ENCODE measurements around the gene CTSD.

DNA sequence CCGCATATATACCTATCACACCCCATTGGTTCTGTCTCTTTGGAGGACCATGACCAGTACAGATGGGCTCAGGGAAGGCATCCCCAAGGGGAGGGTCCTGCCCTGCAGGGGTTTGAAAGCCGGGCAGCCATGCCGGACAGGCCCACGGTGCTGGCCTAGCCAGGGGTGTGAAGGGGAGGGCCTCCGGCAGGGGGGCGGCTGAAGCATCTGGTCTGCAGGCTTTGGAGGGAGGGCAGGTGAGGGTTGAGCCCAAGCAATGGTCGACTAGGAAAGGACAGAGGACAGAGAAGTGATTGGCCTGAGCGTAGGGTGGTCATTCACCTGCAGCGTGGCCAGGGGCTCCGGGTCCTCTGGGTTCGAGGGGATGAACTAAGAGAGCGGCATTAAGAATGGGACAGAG is 11.2 kb upstream of the CTSD start:
- TF ChIP-seq POLR2A (IDR thresholded peaks at IDR 0.05; ENCODE audit: low read length) (no peak), GATA1 (IDR thresholded peaks at IDR 0.05; ENCODE audit: low read depth, low read length) (no peak)
